Coronary artery (tissue), 2 donors: ENCODE data around the gene RPL35.

Experiments
- DNase-seq: peaks from one replicate; pipeline ENCODE4 v3.0.0-alpha.2; 2017; ENCODE audit warnings: low spot score
- H3K27ac ChIP-seq, 2 donors: fragments of 200-600 bp; sonication (generic); one replicate each; pipeline ENCODE4 v1.5.1; 2016 to 2019
- H3K4me3 ChIP-seq: fragments of 200-600 bp; sonication (generic); 2 replicates; pipeline ENCODE4 v1.5.1; 2016; ENCODE audit warnings: mild to moderate bottlenecking, moderate library complexity
- TF ChIP-seq, protein P1 (sequence below): fragments of 200-600 bp; sonication (generic); IDR thresholded peaks from one replicate; pipeline ENCODE4 v1.5.1; 2019; ENCODE audit warnings: antibody characterized with exemption

RPL35 gene

DNA sequence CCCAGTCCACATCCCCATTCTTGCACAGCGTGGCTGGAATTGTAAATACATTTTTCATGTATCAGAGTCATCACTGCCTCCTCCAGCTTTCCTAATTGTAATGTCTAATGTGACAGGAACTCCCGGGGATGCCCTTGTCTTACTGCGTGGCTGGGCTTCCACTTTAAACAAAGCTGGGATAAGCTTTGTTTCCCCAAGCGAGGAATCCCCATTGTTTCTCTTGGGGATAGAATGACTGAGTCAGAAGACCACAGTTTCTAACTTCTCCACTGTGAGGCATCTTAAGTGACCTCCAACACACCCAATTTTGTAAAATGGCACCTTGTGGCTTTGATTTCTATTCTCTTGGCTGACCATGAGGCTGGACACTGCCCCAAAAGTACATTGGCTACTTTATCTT, 22.6 kb upstream of the RPL35 start:
- DNase-seq: no peak
- TF ChIP-seq, protein P1, sequence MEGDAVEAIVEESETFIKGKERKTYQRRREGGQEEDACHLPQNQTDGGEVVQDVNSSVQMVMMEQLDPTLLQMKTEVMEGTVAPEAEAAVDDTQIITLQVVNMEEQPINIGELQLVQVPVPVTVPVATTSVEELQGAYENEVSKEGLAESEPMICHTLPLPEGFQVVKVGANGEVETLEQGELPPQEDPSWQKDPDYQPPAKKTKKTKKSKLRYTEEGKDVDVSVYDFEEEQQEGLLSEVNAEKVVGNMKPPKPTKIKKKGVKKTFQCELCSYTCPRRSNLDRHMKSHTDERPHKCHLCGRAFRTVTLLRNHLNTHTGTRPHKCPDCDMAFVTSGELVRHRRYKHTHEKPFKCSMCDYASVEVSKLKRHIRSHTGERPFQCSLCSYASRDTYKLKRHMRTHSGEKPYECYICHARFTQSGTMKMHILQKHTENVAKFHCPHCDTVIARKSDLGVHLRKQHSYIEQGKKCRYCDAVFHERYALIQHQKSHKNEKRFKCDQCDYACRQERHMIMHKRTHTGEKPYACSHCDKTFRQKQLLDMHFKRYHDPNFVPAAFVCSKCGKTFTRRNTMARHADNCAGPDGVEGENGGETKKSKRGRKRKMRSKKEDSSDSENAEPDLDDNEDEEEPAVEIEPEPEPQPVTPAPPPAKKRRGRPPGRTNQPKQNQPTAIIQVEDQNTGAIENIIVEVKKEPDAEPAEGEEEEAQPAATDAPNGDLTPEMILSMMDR: no peak
- no peak overlapping the region for H3K4me3 ChIP-seq
- H3K27ac ChIP-seq: no peak overlapping the region

DNA sequence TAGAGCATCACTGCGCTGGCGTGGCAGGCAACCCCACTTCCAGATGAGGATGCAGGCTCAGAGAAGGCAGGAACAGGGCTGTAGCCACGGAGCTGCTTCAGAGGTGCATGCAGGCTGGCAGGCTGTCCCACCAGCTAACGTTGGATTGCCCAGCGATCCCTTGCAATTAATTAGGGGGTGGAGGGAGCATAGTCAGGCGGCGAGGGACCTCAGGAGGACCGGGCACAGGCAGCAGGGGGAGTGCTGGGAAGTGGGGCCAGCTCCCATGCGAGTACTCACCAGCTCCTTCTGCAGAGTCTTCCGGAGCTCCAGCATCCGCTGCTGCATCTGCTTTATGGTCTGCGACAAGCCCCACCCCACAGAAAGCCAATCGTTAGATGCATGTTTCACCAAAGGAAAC, 20.5 kb upstream of the RPL35 start:
- TF ChIP-seq, protein P1: no peak
- Histone ChIP-seq H3K27ac (no peak overlapping the region), H3K4me3 (no peak overlapping the region)
- no peak for DNase-seq

DNA sequence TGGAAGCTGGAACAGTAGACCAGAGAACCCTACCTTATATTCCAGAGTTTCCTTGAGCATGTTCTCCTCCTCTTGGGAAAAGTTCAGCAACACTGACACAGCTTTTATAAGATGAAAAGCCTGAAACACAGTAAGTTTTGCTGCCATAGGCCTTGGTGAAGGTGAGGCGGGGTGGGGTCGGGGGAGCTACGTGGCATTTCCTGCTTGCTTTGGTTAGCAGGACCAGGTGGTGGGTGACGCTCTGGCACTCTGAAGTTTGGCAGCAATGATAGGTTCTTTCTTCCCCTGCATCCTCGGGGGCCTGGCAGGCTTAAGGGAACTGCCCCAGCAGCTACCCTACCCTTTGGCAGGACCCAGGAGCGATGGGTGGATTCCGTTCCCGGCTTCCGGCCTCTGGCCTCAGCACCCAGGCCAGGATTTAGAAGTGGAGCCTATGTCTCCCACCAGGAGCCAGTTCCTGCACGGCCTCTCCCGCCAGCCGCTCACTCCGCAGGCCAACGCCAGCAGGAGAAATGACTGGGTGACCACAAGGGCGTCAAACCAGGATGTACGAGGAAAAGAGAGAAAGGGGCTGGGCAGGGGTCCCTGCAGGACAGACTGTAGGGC, 19.5 kb upstream of the RPL35 start:
- Histone ChIP-seq H3K27ac (no peak overlapping the region), H3K4me3 (no peak overlapping the region)
- no peak for DNase-seq
- TF ChIP-seq, protein P1: no peak

DNA sequence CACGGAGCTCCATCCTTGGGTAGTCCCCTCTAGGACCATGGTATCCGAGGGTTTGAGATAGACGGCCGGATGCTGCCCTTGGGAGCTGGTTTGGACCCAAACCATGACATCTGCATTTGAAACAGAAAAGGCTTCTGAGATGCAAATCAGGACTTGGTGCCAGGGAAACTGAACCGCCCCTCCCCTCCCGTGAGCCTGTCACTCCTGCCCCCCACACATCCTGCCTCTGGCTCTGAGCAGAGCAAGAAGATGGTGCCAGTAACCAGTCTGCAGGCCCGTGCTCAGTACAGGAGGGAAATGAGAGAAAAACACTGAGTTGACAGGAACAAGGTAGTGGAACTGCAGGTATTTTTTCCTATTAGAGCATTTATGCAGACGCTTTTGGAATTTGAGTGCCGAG, 18.7 kb upstream of the RPL35 start:
- TF ChIP-seq, protein P1: no peak
- DNase-seq: no peak
- no peak overlapping the region for H3K4me3 ChIP-seq
- H3K27ac ChIP-seq: no peak overlapping the region

DNA sequence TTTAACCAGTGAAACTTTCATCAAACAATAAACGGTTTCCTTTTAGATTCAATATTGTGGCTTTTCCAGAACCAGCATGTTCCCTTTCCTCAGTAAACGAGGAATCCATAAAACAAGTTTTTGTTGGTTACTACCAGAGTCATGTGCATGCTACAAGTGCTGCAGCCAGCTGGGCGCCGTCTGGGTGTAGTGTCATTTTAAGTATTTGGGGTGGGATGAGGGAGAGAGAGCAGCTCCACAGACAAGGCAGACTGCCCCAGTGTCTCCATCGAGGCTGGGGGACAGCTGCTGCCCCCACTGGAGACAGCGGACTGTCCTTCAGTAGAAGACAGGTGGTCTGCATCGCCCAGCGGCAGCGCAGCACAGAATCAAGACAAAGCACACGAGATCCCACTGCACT, 17.5 kb upstream of the RPL35 start:
- TF ChIP-seq, protein P1: no peak
- DNase-seq: no peak
- H3K4me3 ChIP-seq: no peak overlapping the region
- no peak overlapping the region for H3K27ac ChIP-seq

DNA sequence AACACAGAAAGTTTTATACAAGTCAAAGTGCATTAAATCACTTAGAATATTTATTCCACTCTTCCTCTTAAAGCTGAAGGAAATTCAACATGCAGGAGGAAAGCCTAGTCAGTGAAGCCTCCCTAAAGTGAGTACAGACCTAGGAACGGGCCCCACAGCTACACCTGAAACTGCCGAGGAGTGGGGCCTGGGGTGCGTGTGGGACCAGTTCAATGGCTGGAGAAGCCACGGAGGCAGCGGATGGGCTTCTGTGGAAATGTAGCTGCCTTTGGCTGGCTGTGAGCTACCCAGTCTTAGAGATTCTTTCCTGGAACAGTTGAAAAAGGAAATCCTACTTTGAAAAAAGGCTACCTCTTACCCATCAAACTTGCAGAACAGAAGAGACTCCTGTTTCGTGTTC, 16.8 kb upstream of the RPL35 start:
- Histone ChIP-seq H3K4me3 (no peak overlapping the region), H3K27ac (no peak overlapping the region)
- DNase-seq: no peak
- TF ChIP-seq, protein P1: no peak

DNA sequence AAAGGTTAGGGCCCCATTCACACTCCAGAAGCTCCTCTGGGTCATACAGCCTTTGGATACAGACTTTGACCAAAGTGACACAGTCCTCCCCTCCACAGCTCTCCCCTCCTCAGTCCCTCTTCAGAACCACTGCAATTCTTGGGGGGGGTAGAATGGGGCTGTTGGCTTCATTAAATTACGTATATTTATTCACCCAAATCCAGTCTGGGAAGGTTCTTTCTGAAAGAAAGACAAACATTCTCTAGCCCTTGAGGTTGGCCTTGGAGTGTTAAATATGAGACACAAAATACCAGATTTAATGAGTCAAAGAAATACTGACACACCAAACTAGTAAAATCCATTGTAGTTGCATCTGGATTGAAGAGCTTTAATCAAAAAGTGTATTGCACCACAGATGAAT, 16.3 kb upstream of the RPL35 start:
- DNase-seq: no peak
- TF ChIP-seq, protein P1: no peak
- Histone ChIP-seq H3K4me3 (no peak overlapping the region), H3K27ac (no peak overlapping the region)
